Measurements from ENCODE around the gene CDNF. TPM values are rescaled to one million over a fixed set of nuclear protein-coding genes. Genes with fewer than 3 reads are reported as not detected.

Gene CDNF
- total RNA-seq, 1 donor from 2014 or later: 7.4 TPM

- Histone ChIP-seq H3K36me3 (no peaks in the 10 kb centered on the region), H3K4me1 (peaks cover 26% of the 10 kb centered on the region), H3K27ac (peak overlapping the region; percentile 88), H3K9me3 (no peaks in the 10 kb centered on the region), H3K4me3 (peak overlapping the region; percentile 81 to 97), H3K27me3 (no peaks in the 10 kb centered on the region)
- no peak for DNase-seq (ENCODE audit: extremely low spot score in 2 of 2)
- TF ChIP-seq POLR2AphosphoS5 (IDR thresholded peaks at IDR 0.05; ENCODE audit: insufficient read depth in 1 of 2, low read depth in 1 of 2) (no peak), POLR2A (IDR thresholded peaks at IDR 0.05) (no peak), CTCF (IDR thresholded peaks at IDR 0.05) (no peak)
- intact Hi-C loops (cut with DNase I): no loop called here
Observed at GRCh38 chr10:14879124-14879927, 41.5 kb upstream of the CDNF start.

GRCh38 chr10:14878266-14879123 lies 40.7 kb upstream of the CDNF start, which contains the start of gene SUV39H2:
Gene SUV39H2 (plus strand): TSS chr10:14878866. CDS start chr10:14878889, 23 bp downstream.
- intact Hi-C loops (cut with DNase I): no loop called here
- DNase-seq (ENCODE audit: extremely low spot score in 2 of 2): peak in 1 of 2 donors; percentile 93
- H3K27ac ChIP-seq: peak within 1 kb of the TSS; percentile 88

GRCh38 chr10:14876764-14877163 lies 38.9 kb upstream of the CDNF start:
- TF ChIP-seq CTCF (IDR thresholded peaks at IDR 0.05) (no peak), POLR2A (IDR thresholded peaks at IDR 0.05) (no peak), POLR2AphosphoS5 (IDR thresholded peaks at IDR 0.05; ENCODE audit: insufficient read depth in 1 of 2, low read depth in 1 of 2) (no peak)
- no peaks in the 10 kb centered on the region for H3K27me3 ChIP-seq
- H3K4me3 ChIP-seq: no peak overlapping the region
- no peaks in the 10 kb centered on the region for H3K9me3 ChIP-seq
- H3K27ac ChIP-seq: no peak overlapping the region
- H3K36me3 ChIP-seq: no peaks in the 10 kb centered on the region
- intact Hi-C loops (cut with DNase I): no loop called here
- peaks cover 26% of the 10 kb centered on the region for H3K4me1 ChIP-seq
- no peak for DNase-seq (ENCODE audit: extremely low spot score in 2 of 2)

More at GRCh38 chr10:14878266-14879123, 40.7 kb upstream of the CDNF start, which contains the start of gene SUV39H2:
- Histone ChIP-seq H3K9me3 (no peaks in the 10 kb centered on the region), H3K27me3 (no peaks in the 10 kb centered on the region), H3K36me3 (no peaks in the 10 kb centered on the region), H3K4me1 (peaks cover 26% of the 10 kb centered on the region), H3K4me3 (peak within 1 kb of the TSS; percentile 81 to 97)
- TF ChIP-seq CTCF (IDR thresholded peaks at IDR 0.05): peak in 1 of 3 experiments; percentile 27
- peak in 1 of 2 donors; percentile 52 for TF ChIP-seq POLR2A (IDR thresholded peaks at IDR 0.05)
- TF ChIP-seq POLR2AphosphoS5 (IDR thresholded peaks at IDR 0.05; ENCODE audit: insufficient read depth in 1 of 2, low read depth in 1 of 2): peak; percentile 13 to 91

- Histone ChIP-seq H3K27me3 (no peaks in the 10 kb centered on the region), H3K27ac (no peak overlapping the region), H3K9me3 (no peaks in the 10 kb centered on the region), H3K4me1 (peaks cover 26% of the 10 kb centered on the region), H3K4me3 (no peak overlapping the region), H3K36me3 (no peaks in the 10 kb centered on the region)
- no peak for DNase-seq (ENCODE audit: extremely low spot score in 2 of 2)
- TF ChIP-seq CTCF (IDR thresholded peaks at IDR 0.05) (no peak), POLR2AphosphoS5 (IDR thresholded peaks at IDR 0.05; ENCODE audit: insufficient read depth in 1 of 2, low read depth in 1 of 2) (no peak), POLR2A (IDR thresholded peaks at IDR 0.05) (no peak)
- intact Hi-C loops (cut with DNase I): no loop called here
Observed at GRCh38 chr10:14875941-14876340, 38.1 kb upstream of the CDNF start.

Data from vagina (tissue), 2 donors.